ENCODE data around the gene COX18.

COX18 gene, protein sequence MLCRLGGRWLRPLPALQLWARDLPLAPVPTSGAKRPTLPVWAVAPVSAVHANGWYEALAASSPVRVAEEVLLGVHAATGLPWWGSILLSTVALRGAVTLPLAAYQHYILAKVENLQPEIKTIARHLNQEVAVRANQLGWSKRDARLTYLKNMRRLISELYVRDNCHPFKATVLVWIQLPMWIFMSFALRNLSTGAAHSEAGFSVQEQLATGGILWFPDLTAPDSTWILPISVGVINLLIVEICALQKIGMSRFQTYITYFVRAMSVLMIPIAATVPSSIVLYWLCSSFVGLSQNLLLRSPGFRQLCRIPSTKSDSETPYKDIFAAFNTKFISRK

GRCh38 chr4:73069338-73070073 lies at the start of gene COX18:
TSS of gene COX18 (minus strand) at chr4:73069716. CDS start at chr4:73069649, 67 bp downstream.
- peaks cover 16% of the 10 kb centered on the region for H3K4me1 ChIP-seq (ENCODE audit: insufficient read depth, low read length)

GRCh38 chr4:73109493-73109892 lies 40.0 kb upstream of the COX18 start:
- Histone ChIP-seq H3K36me3 (ENCODE audit: insufficient read depth, low read length) (peaks cover 76% of the 10 kb centered on the region), H3K4me3 (ENCODE audit: low read length) (no peak overlapping the region), H3K4me1 (ENCODE audit: insufficient read depth, low read length) (no peaks in the 10 kb centered on the region), H3K27me3 (ENCODE audit: insufficient read depth, low read length) (no peaks in the 10 kb centered on the region), H2AFZ (ENCODE audit: low read depth, low read length) (no peak overlapping the region), H3K9me3 (ENCODE audit: low read length) (no peaks in the 10 kb centered on the region)

More at GRCh38 chr4:73069338-73070073, at the start of gene COX18:
- peaks cover 20% of the 10 kb centered on the region for H3K36me3 ChIP-seq (ENCODE audit: insufficient read depth, low read length)
- peak within 1 kb of the TSS; percentile 90 for H3K4me3 ChIP-seq (ENCODE audit: low read length)
- H2AFZ ChIP-seq (ENCODE audit: low read depth, low read length): peak within 1 kb of the TSS; percentile 59
- no peaks in the 10 kb centered on the region for H3K9me3 ChIP-seq (ENCODE audit: low read length)
- no peaks in the 10 kb centered on the region for H3K27me3 ChIP-seq (ENCODE audit: insufficient read depth, low read length)

GRCh38 chr4:73104695-73105094 lies 35.2 kb upstream of the COX18 start:
- Histone ChIP-seq H3K9me3 (ENCODE audit: low read length) (no peaks in the 10 kb centered on the region), H3K36me3 (ENCODE audit: insufficient read depth, low read length) (peaks cover 71% of the 10 kb centered on the region)

DNA sequence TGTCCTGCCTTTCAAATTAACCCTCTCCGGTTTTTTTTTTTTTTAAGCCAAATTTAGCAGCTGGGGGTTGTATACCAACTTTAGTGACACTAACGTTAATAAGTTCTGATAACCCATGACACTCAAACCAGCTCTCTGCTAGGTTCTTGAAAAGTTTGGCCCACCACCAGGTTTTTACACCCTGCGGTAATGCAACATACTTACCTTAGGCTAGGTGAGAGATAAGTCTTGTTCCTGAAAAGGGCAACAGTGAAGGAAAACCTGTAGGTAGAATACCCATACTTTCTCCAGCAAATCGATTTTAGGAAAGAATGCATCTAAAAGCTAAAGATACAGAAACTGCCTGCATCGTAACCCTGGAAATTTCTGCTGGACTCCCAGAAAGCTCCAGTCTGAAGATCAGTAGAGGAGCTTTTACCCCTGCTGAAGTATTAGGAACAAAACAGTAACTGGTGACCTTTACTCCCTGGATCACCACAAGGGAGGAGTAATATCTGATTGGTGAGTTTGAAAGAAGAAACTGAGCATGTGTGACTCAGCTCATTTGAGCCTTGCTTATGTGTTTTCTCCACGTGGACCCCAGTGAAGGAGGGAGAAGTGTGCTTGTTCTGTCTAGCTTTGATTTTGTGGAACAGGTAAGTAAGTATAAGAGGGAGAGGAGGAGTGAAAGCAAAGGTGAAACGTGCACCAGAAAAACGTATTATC lies 34.4 kb upstream of the COX18 start:
- Histone ChIP-seq H3K36me3 (ENCODE audit: insufficient read depth, low read length) (peaks cover 71% of the 10 kb centered on the region), H3K9me3 (ENCODE audit: low read length) (no peaks in the 10 kb centered on the region), H2AFZ (ENCODE audit: low read depth, low read length) (no peak overlapping the region), H3K4me3 (ENCODE audit: low read length) (no peak overlapping the region), H3K4me1 (ENCODE audit: insufficient read depth, low read length) (no peaks in the 10 kb centered on the region), H3K27me3 (ENCODE audit: insufficient read depth, low read length) (no peaks in the 10 kb centered on the region)

More at GRCh38 chr4:73104695-73105094, 35.2 kb upstream of the COX18 start:
- H2AFZ ChIP-seq (ENCODE audit: low read depth, low read length): no peak overlapping the region
- H3K4me3 ChIP-seq (ENCODE audit: low read length): no peak overlapping the region
- no peaks in the 10 kb centered on the region for H3K27me3 ChIP-seq (ENCODE audit: insufficient read depth, low read length)
- no peaks in the 10 kb centered on the region for H3K4me1 ChIP-seq (ENCODE audit: insufficient read depth, low read length)

DNA sequence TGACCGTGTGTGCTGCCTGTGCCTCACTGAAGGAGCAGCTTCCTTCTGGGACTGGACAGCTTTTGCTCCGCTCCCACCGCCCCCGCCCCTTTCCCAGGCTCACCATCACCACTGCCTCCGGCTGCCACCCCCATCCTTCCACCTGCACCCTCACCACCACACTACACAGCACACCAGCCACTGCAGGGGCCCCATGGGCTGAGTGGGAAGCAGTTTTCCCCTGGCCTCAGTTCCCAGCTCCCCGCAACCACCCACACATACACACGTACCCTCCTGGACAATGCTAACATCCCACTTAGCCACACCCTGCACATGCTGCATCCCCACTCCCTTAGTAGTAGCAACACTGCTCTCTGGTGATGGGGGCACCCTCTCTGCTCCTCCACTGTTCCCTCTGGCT lies 29.6 kb upstream of the COX18 start:
- Histone ChIP-seq H3K9me3 (ENCODE audit: low read length) (no peaks in the 10 kb centered on the region), H2AFZ (ENCODE audit: low read depth, low read length) (no peak overlapping the region), H3K36me3 (ENCODE audit: insufficient read depth, low read length) (peaks cover 79% of the 10 kb centered on the region), H3K4me1 (ENCODE audit: insufficient read depth, low read length) (no peaks in the 10 kb centered on the region), H3K4me3 (ENCODE audit: low read length) (no peak overlapping the region), H3K27me3 (ENCODE audit: insufficient read depth, low read length) (no peaks in the 10 kb centered on the region)

GRCh38 chr4:73098713-73099112 lies 29.2 kb upstream of the COX18 start:
- no peak overlapping the region for H2AFZ ChIP-seq (ENCODE audit: low read depth, low read length)
- no peak overlapping the region for H3K4me3 ChIP-seq (ENCODE audit: low read length)
- H3K9me3 ChIP-seq (ENCODE audit: low read length): no peaks in the 10 kb centered on the region
- H3K27me3 ChIP-seq (ENCODE audit: insufficient read depth, low read length): no peaks in the 10 kb centered on the region
- no peaks in the 10 kb centered on the region for H3K4me1 ChIP-seq (ENCODE audit: insufficient read depth, low read length)
- H3K36me3 ChIP-seq (ENCODE audit: insufficient read depth, low read length): peaks cover 83% of the 10 kb centered on the region

- Histone ChIP-seq H3K4me1 (ENCODE audit: insufficient read depth, low read length) (no peaks in the 10 kb centered on the region), H3K4me3 (ENCODE audit: low read length) (no peak overlapping the region), H2AFZ (ENCODE audit: low read depth, low read length) (no peak overlapping the region), H3K36me3 (ENCODE audit: insufficient read depth, low read length) (peaks cover 83% of the 10 kb centered on the region), H3K27me3 (ENCODE audit: insufficient read depth, low read length) (no peaks in the 10 kb centered on the region), H3K9me3 (ENCODE audit: low read length) (no peaks in the 10 kb centered on the region)
These were observed 28.5 kb upstream of the COX18 start for GRCh38 chr4:73098016-73098415.

- Histone ChIP-seq H3K9me3 (ENCODE audit: low read length) (no peaks in the 10 kb centered on the region), H3K4me3 (ENCODE audit: low read length) (no peak overlapping the region), H2AFZ (ENCODE audit: low read depth, low read length) (no peak overlapping the region), H3K36me3 (ENCODE audit: insufficient read depth, low read length) (peaks cover 78% of the 10 kb centered on the region), H3K4me1 (ENCODE audit: insufficient read depth, low read length) (no peaks in the 10 kb centered on the region), H3K27me3 (ENCODE audit: insufficient read depth, low read length) (no peaks in the 10 kb centered on the region)
These were observed 23.4 kb upstream of the COX18 start for GRCh38 chr4:73092868-73093267.

GRCh38 chr4:73090738-73091137 lies 21.2 kb upstream of the COX18 start:
- Histone ChIP-seq H3K4me3 (ENCODE audit: low read length) (no peak overlapping the region), H2AFZ (ENCODE audit: low read depth, low read length) (no peak overlapping the region), H3K9me3 (ENCODE audit: low read length) (no peaks in the 10 kb centered on the region), H3K4me1 (ENCODE audit: insufficient read depth, low read length) (no peaks in the 10 kb centered on the region), H3K27me3 (ENCODE audit: insufficient read depth, low read length) (no peaks in the 10 kb centered on the region), H3K36me3 (ENCODE audit: insufficient read depth, low read length) (peaks cover 74% of the 10 kb centered on the region)

- H3K27me3 ChIP-seq (ENCODE audit: insufficient read depth, low read length): no peaks in the 10 kb centered on the region
- H3K4me1 ChIP-seq (ENCODE audit: insufficient read depth, low read length): no peaks in the 10 kb centered on the region
- H3K4me3 ChIP-seq (ENCODE audit: low read length): no peak overlapping the region
- no peaks in the 10 kb centered on the region for H3K9me3 ChIP-seq (ENCODE audit: low read length)
- no peak overlapping the region for H2AFZ ChIP-seq (ENCODE audit: low read depth, low read length)
- H3K36me3 ChIP-seq (ENCODE audit: insufficient read depth, low read length): peaks cover 81% of the 10 kb centered on the region
These were observed 18.4 kb upstream of the COX18 start for GRCh38 chr4:73087871-73088270.

DNA sequence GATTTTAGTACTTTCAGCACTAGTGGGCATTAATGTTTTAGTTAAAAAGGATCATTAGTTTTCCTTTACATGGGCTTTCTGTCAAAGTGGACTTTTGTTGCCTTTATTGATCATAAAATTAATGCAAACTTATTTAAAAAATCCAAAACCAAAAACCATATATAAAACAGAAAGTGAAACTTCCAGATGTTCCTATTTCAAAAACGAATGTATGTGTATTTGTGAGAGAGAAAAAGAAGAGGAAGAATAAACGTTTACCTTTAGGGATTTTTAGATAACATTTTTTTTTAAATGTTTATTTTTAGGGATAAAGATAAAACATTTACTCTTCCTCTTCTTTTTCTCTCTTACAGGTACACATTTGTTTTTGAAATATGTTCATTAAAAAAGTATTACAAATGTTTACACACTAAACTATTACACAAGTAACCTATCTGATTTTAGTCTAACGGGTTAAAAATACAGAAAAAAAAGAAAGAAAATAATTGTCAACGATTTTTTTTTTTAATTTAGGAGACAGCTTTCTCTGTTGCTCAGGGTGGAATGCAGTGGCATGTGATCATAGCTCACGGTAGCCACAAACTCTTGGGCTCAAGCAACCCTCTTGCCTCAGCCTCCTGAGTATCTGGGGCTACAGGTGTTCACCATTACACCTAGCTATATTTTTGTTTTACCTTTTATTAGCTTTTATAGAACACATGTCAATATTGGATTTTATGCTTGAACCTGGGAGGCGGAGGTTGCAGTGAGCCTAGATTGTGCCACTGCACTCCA lies 16.8 kb upstream of the COX18 start:
- Histone ChIP-seq H3K36me3 (ENCODE audit: insufficient read depth, low read length) (peaks cover 78% of the 10 kb centered on the region), H3K9me3 (ENCODE audit: low read length) (no peaks in the 10 kb centered on the region), H2AFZ (ENCODE audit: low read depth, low read length) (no peak overlapping the region), H3K4me1 (ENCODE audit: insufficient read depth, low read length) (no peaks in the 10 kb centered on the region), H3K27me3 (ENCODE audit: insufficient read depth, low read length) (no peaks in the 10 kb centered on the region), H3K4me3 (ENCODE audit: low read length) (no peak overlapping the region)

- H3K9me3 ChIP-seq (ENCODE audit: low read length): no peaks in the 10 kb centered on the region
- H3K4me3 ChIP-seq (ENCODE audit: low read length): no peak overlapping the region
- peaks cover 80% of the 10 kb centered on the region for H3K36me3 ChIP-seq (ENCODE audit: insufficient read depth, low read length)
- H2AFZ ChIP-seq (ENCODE audit: low read depth, low read length): no peak overlapping the region
- no peaks in the 10 kb centered on the region for H3K27me3 ChIP-seq (ENCODE audit: insufficient read depth, low read length)
- H3K4me1 ChIP-seq (ENCODE audit: insufficient read depth, low read length): no peaks in the 10 kb centered on the region
These were observed 11.3 kb upstream of the COX18 start for GRCh38 chr4:73080789-73081188.
